SU-DHL-6 (cell line): ENCODE data around the gene ZNF776.

ENCODE experiments used
- EZH2phosphoT487 ChIP-seq: fragments of 200-600 bp; sonication (generic), shearing (Covaris generic); conservative IDR thresholded peaks from 2 replicates; pipeline ENCODE4 v1.6.1; 2018; ENCODE audit warnings: mild to moderate bottlenecking, antibody characterized with exemption, low read length, moderate library complexity, mixed read lengths
- TF ChIP-seq, protein P1 (sequence below): fragments of 200-600 bp; sonication (generic); IDR thresholded peaks from one replicate; pipeline ENCODE4 v1.5.1; 2017; ENCODE audit warnings: antibody characterized with exemption, mild to moderate bottlenecking, low read length, moderate library complexity; ENCODE audit not compliant: insufficient read depth, poor library complexity, severe bottlenecking

DNA sequence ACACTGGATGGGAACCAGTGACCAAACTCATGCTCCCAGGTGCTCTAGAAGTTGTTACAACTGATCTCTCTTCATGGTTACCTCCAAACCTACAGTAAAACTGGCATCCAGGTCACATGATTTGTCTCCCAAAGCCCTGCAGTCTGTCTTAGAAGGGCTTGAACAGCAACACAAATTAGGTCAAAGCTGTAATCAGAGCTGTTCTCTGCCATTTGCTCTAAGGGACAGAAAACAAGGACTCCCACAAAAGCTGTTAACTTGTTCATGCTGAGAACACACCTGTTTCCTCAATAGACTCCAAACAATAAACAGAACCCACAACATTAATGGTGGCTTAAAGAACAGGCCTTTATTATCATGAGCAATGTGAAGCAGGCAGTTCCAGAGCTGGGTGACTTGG, 27.2 kb upstream of the ZNF776 start:
- TF ChIP-seq, protein P1, sequence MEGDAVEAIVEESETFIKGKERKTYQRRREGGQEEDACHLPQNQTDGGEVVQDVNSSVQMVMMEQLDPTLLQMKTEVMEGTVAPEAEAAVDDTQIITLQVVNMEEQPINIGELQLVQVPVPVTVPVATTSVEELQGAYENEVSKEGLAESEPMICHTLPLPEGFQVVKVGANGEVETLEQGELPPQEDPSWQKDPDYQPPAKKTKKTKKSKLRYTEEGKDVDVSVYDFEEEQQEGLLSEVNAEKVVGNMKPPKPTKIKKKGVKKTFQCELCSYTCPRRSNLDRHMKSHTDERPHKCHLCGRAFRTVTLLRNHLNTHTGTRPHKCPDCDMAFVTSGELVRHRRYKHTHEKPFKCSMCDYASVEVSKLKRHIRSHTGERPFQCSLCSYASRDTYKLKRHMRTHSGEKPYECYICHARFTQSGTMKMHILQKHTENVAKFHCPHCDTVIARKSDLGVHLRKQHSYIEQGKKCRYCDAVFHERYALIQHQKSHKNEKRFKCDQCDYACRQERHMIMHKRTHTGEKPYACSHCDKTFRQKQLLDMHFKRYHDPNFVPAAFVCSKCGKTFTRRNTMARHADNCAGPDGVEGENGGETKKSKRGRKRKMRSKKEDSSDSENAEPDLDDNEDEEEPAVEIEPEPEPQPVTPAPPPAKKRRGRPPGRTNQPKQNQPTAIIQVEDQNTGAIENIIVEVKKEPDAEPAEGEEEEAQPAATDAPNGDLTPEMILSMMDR, result no peak
- TF ChIP-seq EZH2phosphoT487, result no peak
